Right atrium auricular region (tissue), 2 donors: ENCODE results near the gene TRAF2. TPM values are rescaled to one million over a fixed set of nuclear protein-coding genes. Genes with fewer than 3 reads are reported as not detected.

ENCODE experiments used
- DNase-seq: peaks from one replicate; pipeline ENCODE4 v3.0.0-alpha.2; 2019; ENCODE audit warnings: low spot score
- H3K27ac ChIP-seq, 2 donors: fragments of 200-600 bp; sonication (generic); 1 replicate in 1 of 2; 2 replicates in 1 of 2; pipeline ENCODE4 v1.5.1; 2016 to 2019
- H3K27me3 ChIP-seq, 2 donors: fragments of 200-600 bp; sonication (generic); one replicate each; pipeline versions ENCODE4 v1.5.1 to v1.6.0; 2017 to 2019
- H3K36me3 ChIP-seq: fragments of 200-600 bp; sonication (generic); one replicate; pipeline ENCODE4 v1.5.1; 2016
- H3K4me1 ChIP-seq, 2 donors: fragments of 200-600 bp; sonication (generic); one replicate each; pipeline versions ENCODE4 v1.5.1 to v1.6.0; 2017 to 2019
- H3K4me3 ChIP-seq, 2 donors: fragments of 200-600 bp; sonication (generic); 1 replicate in 1 of 2; 2 replicates in 1 of 2; pipeline ENCODE4 v1.5.1; 2017 to 2019; ENCODE audit warnings: mild to moderate bottlenecking in 1 of 2, moderate library complexity in 1 of 2
- H3K9me3 ChIP-seq, 2 donors: fragments of 200-600 bp; sonication (generic); one replicate each; pipeline ENCODE4 v1.5.1; 2019
- total RNA-seq, 2 donors: library from RNA; depleted of rRNA; stranded (reverse); fragments of >200 nt; gene quantifications; one replicate each; pipeline ENCODE4 v1.1.0, GENCODE V29; 2016
- TF ChIP-seq, protein P1 (sequence below), 2 donors: fragments of 200-600 bp; sonication (generic); IDR thresholded peaks; one replicate each; pipeline ENCODE4 v1.5.1; 2019; ENCODE audit warnings: antibody characterized with exemption in 2 of 2

Gene TRAF2
- total RNA-seq, 2 donors from 2014 or later, result 1.9 to 4.1 TPM

DNA sequence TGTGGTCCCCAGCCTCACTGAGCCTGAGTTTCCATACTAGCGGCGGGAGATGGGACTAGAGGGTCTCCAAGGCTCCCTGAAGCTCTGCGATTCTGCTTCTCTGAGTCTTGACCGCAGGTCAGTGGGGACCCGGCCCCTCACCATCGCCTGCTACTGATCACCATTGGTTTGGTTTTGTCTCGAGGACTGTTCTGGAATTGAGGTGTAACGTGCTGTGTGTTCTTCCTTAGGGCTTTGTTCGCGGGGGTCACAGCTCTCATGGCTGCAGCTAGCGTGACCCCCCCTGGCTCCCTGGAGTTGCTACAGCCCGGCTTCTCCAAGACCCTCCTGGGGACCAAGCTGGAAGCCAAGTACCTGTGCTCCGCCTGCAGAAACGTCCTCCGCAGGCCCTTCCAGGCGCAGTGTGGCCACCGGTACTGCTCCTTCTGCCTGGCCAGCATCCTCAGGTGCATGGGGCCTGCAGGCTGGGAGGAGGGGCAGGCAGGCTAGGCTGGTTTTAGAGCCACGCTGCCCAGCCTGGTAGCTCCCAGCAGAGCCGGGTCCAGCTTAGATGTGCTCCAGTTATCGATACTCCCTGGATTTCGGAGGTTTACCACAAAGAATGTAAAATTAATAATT lies 12.3 kb downstream of the TRAF2 start:
- H3K4me1 ChIP-seq, result peaks cover 0 to 27% of the 10 kb centered on the region in 2 donors
- no peak for DNase-seq
- TF ChIP-seq, protein P1, sequence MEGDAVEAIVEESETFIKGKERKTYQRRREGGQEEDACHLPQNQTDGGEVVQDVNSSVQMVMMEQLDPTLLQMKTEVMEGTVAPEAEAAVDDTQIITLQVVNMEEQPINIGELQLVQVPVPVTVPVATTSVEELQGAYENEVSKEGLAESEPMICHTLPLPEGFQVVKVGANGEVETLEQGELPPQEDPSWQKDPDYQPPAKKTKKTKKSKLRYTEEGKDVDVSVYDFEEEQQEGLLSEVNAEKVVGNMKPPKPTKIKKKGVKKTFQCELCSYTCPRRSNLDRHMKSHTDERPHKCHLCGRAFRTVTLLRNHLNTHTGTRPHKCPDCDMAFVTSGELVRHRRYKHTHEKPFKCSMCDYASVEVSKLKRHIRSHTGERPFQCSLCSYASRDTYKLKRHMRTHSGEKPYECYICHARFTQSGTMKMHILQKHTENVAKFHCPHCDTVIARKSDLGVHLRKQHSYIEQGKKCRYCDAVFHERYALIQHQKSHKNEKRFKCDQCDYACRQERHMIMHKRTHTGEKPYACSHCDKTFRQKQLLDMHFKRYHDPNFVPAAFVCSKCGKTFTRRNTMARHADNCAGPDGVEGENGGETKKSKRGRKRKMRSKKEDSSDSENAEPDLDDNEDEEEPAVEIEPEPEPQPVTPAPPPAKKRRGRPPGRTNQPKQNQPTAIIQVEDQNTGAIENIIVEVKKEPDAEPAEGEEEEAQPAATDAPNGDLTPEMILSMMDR (IDR thresholded peaks at IDR 0.05), result no peak
- H3K4me3 ChIP-seq, result no peak overlapping the region
- peaks cover 26% of the 10 kb centered on the region for H3K36me3 ChIP-seq
- H3K27me3 ChIP-seq, result no peaks in the 10 kb centered on the region
- no peak overlapping the region for H3K27ac ChIP-seq
- no peaks in the 10 kb centered on the region for H3K9me3 ChIP-seq

DNA sequence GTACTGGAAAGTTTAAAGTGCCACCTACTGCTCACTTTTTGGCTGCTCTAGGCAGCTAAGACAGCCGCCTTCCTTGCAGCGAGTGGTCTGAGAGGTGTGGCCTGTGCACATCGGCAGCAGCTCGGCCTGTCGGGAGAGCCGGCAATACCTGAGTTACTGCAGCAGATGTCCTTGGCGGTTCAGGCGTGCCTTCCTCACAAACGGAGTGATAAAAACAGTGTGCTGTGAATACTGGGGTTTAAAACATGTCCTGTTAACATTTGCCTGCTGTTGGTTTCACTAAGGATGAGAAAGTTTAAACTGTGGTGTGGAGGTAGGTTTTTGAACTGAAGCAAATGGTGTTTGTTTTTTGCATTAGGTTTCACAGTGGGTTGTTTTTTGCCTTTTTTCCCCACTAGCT lies 12.9 kb downstream of the TRAF2 start:
- Histone ChIP-seq H3K4me3 (no peak overlapping the region), H3K4me1 (peaks cover 0 to 27% of the 10 kb centered on the region in 2 donors), H3K9me3 (no peaks in the 10 kb centered on the region), H3K36me3 (peaks cover 26% of the 10 kb centered on the region), H3K27me3 (no peaks in the 10 kb centered on the region), H3K27ac (no peak overlapping the region)
- TF ChIP-seq, protein P1 (IDR thresholded peaks at IDR 0.05), result no peak
- no peak for DNase-seq

DNA sequence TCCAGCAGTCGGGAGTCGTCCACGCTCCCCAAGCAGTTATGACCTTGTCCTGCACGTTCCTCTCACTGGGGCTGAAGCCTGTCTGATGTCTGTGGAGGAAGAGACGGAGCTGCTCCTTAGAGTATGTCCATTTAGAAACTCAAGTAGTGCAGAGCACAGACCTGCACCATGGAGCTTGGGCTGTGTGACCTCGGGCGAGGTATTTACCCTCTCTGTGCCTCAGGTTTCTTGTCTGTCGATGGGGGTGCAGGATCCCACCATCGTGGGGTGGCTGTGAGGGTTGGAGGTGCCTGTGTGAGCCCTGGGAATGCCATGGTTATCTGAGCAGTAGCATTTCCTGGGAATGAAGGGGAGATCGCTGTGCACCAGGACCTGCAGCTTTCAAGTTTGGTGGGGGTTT lies 14.2 kb downstream of the TRAF2 start:
- Histone ChIP-seq H3K9me3 (no peaks in the 10 kb centered on the region), H3K36me3 (peaks cover 26% of the 10 kb centered on the region), H3K27me3 (no peaks in the 10 kb centered on the region), H3K4me3 (no peak overlapping the region), H3K4me1 (peaks cover 0 to 27% of the 10 kb centered on the region in 2 donors), H3K27ac (peak overlapping the region; percentile 76 to 81)
- TF ChIP-seq, protein P1 (IDR thresholded peaks at IDR 0.05), result no peak
- DNase-seq, result no peak

GRCh38 chr9:136900988-136901515 lies 14.7 kb downstream of the TRAF2 start:
- TF ChIP-seq, protein P1 (IDR thresholded peaks at IDR 0.05), result no peak
- H3K27me3 ChIP-seq, result no peaks in the 10 kb centered on the region
- H3K36me3 ChIP-seq, result peaks cover 26% of the 10 kb centered on the region
- H3K9me3 ChIP-seq, result no peaks in the 10 kb centered on the region
- no peak for DNase-seq
- peaks cover 0 to 27% of the 10 kb centered on the region in 2 donors for H3K4me1 ChIP-seq
- H3K27ac ChIP-seq, result peak overlapping the region; percentile 76 to 81
- H3K4me3 ChIP-seq, result no peak overlapping the region

DNA sequence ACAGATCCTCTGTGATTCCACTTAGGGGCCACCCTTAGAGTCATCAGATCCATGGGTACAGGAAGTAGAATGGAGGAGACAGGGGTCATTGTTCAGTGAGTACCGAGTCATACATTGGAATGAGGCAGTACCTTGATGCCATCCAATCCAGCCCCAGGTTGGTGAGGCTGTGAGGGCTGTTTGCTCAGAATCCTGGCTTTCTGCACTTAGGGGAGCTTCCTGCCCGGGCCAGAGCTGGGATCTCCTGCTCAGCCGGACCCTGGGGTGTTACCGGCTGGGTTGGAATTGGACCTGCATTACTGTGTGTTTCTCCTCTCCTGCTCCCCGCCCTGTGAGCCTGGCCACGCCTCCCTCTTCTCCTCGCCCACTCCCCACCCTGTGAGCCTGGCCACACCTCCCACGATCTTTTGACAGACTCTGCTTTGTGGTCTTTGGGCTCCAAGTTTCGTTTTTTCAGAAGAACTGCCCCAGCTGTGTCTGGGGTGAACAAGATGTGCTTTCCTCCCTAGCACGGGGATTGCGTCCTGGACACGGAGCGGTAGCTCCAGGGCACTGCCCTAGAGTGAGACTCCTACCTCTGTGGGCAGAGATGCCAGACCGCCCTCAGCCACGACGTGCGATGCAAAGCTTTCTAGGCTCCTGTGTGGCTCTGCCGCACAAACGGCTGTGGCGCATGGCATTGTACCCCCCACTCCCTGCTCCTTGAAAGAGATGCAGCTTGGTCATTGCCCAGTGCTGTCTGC lies 15.4 kb downstream of the TRAF2 start:
- Histone ChIP-seq H3K9me3 (no peaks in the 10 kb centered on the region), H3K36me3 (peaks cover 26% of the 10 kb centered on the region), H3K27ac (peak overlapping the region; percentile 76 to 81), H3K27me3 (no peaks in the 10 kb centered on the region), H3K4me3 (peak overlapping the region in 1 of 2 donors; percentile 7), H3K4me1 (peaks cover 0 to 27% of the 10 kb centered on the region in 2 donors)
- DNase-seq, result no peak
- TF ChIP-seq, protein P1 (IDR thresholded peaks at IDR 0.05), result no peak
